ENCODE results near the gene PRMT7. TPM values are rescaled to one million over a fixed set of nuclear protein-coding genes. Genes with fewer than 3 reads are reported as not detected.

PRMT7 gene
- total RNA-seq, 1 experiment from 2014 or later = 46.4 TPM

DNA sequence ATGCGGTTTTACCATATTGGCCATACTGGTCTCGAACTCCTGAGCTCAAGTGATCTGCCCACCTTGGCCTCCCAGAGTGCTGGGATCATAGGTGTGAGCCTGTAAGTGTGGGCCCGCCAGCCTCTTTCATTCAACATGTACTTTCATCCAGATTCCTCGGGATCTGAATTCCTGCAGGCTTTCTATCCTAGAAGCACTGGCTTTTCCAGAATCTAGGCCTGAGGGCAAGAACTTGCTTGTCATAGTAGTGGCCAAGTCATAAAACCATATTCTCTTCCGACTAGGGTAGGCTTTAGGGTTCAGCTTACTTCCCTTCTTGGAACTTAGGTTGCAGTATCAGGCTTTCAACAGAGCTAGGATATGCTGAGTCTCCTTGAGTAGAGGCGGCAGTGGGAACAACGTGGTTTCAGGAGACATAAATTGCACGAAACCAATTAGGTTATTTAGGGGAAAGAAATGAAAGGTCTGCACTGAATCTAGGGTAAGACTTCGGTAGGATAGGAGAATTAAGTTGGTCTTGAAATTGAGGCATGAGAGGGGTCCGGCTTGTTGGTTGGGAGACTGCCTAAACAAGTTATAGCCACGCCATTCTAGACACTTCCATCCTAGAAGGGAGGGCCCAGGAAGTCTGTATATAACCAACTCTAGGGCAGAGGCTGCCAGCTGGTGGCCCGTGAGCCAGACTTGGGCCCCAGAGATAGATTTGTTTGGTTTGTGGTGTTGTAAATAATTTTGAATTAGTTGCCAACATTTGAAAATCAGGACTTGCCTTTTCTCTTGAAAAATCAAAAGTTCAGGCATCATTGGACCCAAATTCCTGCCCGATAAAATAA, 30.9 kb upstream of the PRMT7 start:
- no peak overlapping the region for H3K4me2 ChIP-seq (ENCODE audit: low read length)
- no peaks in the 10 kb centered on the region for H4K20me1 ChIP-seq (ENCODE audit: low read length)
- no peaks in the 10 kb centered on the region for H3K9me3 ChIP-seq (ENCODE audit: low read length)
- H3K9ac ChIP-seq (ENCODE audit: low read length) = no peak overlapping the region
- ChIA-PET POLR2A (ENCODE audit: unreplicated experiment) (interaction anchor here (0.6 to 0.7 kb wide), 2 partner anchors 53 to 1051 kb away, joined by 5 to 7 read pairs; no protein-coding TSS in a partner anchor), CTCF (no interaction called here)
- H3K79me2 ChIP-seq (ENCODE audit: low read length) = peaks cover 6% of the 10 kb centered on the region; the same call in 1 of the 2 replicates
- H3K4me1 ChIP-seq (ENCODE audit: insufficient read depth, low read length) = no peaks in the 10 kb centered on the region
- no peaks in the 10 kb centered on the region for H3K9me2 ChIP-seq (replicated peaks; ENCODE audit: low read length)
- H2AFZ ChIP-seq (ENCODE audit: low read length) = no peak overlapping the region
- H3K27ac ChIP-seq (ENCODE audit: low read length) = no peak overlapping the region
- BruUV-seq (replicated peaks) = no TSS peak
- no peaks in the 10 kb centered on the region for H3K27me3 ChIP-seq (ENCODE audit: low read length)
- TF ChIP-seq, protein P1, sequence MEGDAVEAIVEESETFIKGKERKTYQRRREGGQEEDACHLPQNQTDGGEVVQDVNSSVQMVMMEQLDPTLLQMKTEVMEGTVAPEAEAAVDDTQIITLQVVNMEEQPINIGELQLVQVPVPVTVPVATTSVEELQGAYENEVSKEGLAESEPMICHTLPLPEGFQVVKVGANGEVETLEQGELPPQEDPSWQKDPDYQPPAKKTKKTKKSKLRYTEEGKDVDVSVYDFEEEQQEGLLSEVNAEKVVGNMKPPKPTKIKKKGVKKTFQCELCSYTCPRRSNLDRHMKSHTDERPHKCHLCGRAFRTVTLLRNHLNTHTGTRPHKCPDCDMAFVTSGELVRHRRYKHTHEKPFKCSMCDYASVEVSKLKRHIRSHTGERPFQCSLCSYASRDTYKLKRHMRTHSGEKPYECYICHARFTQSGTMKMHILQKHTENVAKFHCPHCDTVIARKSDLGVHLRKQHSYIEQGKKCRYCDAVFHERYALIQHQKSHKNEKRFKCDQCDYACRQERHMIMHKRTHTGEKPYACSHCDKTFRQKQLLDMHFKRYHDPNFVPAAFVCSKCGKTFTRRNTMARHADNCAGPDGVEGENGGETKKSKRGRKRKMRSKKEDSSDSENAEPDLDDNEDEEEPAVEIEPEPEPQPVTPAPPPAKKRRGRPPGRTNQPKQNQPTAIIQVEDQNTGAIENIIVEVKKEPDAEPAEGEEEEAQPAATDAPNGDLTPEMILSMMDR (conservative IDR thresholded peaks at IDR 0.05; ENCODE audit: low read depth, low read length) = no peak
- no peak for TF ChIP-seq EZH2phosphoT487 (IDR thresholded peaks at IDR 0.05; ENCODE audit: borderline replicate concordance, low read length)
- no peak for TF ChIP-seq EZH2 (IDR thresholded peaks at IDR 0.05; ENCODE audit: low read length, unreplicated experiment)
- H3F3A ChIP-seq (ENCODE audit: low read length, unreplicated experiment) = no peaks in the 10 kb centered on the region
- intact Hi-C loops (cut with micrococcal nuclease) = no loop called here
- DNase-seq = no peak
- no peak for ATAC-seq
- H3K36me3 ChIP-seq (ENCODE audit: low read depth, low read length) = peaks cover 4% of the 10 kb centered on the region; the same call in 1 of the 2 replicates
- H3K4me3 ChIP-seq (ENCODE audit: low read length) = no peak overlapping the region

DNA sequence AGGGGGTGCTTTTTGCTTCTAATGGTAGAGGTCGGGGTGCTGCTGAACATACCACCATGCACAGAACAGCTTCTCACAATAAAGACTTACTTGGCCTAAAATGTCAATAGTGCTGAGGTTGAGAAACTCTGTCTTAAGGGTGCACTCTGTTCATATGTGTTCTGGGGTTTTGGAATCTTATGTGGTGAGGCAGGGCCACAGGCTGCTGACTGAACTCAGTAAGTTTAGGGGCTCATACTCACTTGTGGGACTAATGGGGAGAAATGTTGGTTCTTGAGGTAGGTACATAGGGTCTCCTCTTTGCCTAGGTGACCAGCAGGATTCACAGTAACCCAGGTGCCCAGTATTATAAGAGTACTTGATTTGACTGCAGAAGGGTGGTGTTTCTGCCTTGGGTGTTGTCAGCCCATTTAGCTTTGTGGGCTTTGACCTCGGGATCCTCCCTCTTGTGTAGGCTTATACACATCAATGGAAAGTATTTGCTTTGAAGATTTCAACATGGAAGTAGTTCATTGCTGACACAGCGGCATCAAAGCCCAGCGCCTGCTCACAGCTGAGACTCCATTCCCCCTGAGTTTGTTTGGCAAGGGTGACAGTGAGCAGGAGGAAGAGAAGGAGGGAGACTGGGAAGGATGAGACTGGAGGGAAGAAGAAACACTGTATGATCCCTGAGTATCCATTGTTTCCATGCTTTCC, 29.3 kb upstream of the PRMT7 start:
- ATAC-seq (no peak), DNase-seq (no peak)
- Histone ChIP-seq H3K9me3 (ENCODE audit: low read length) (no peaks in the 10 kb centered on the region), H3K4me2 (ENCODE audit: low read length) (no peak overlapping the region), H3K27me3 (ENCODE audit: low read length) (no peaks in the 10 kb centered on the region), H3K4me1 (ENCODE audit: insufficient read depth, low read length) (no peaks in the 10 kb centered on the region), H4K20me1 (ENCODE audit: low read length) (no peaks in the 10 kb centered on the region), H3F3A (ENCODE audit: low read length, unreplicated experiment) (no peaks in the 10 kb centered on the region), H3K79me2 (ENCODE audit: low read length) (peaks cover 16% of the 10 kb centered on the region; the same call in 1 of the 2 replicates), H3K4me3 (ENCODE audit: low read length) (no peak overlapping the region), H2AFZ (ENCODE audit: low read length) (no peak overlapping the region), H3K27ac (ENCODE audit: low read length) (no peak overlapping the region), H3K36me3 (ENCODE audit: low read depth, low read length) (peaks cover 4% of the 10 kb centered on the region; the same call in 1 of the 2 replicates), H3K9me2 (replicated peaks; ENCODE audit: low read length) (no peaks in the 10 kb centered on the region), H3K9ac (ENCODE audit: low read length) (no peak overlapping the region)
- POLR2A ChIA-PET (ENCODE audit: unreplicated experiment) = no interaction called here
- CTCF ChIA-PET = no interaction called here
- intact Hi-C loops (cut with micrococcal nuclease) = no loop called here
- BruUV-seq (replicated peaks) = no TSS peak
- TF ChIP-seq, protein P1 (conservative IDR thresholded peaks at IDR 0.05; ENCODE audit: low read depth, low read length) = no peak
- TF ChIP-seq EZH2phosphoT487 (IDR thresholded peaks at IDR 0.05; ENCODE audit: borderline replicate concordance, low read length) = no peak
- TF ChIP-seq EZH2 (IDR thresholded peaks at IDR 0.05; ENCODE audit: low read length, unreplicated experiment) = no peak
